HG02571 (cell line): ENCODE data around the gene SERPINB6.
"Not testable (repeated sequence)": the region's sequence is repeated elsewhere in the genome, so short reads cannot be mapped to it uniquely, and the experiment has no call there.

Source experiments
- ATAC-seq: cut with Tn5 transposase; IDR thresholded peaks from one replicate; pipeline ENCODE4 v1.9.1; 2021; ENCODE audit warnings: mild to moderate bottlenecking, moderate library complexity; ENCODE audit not compliant: unreplicated experiment

Gene SERPINB6

DNA sequence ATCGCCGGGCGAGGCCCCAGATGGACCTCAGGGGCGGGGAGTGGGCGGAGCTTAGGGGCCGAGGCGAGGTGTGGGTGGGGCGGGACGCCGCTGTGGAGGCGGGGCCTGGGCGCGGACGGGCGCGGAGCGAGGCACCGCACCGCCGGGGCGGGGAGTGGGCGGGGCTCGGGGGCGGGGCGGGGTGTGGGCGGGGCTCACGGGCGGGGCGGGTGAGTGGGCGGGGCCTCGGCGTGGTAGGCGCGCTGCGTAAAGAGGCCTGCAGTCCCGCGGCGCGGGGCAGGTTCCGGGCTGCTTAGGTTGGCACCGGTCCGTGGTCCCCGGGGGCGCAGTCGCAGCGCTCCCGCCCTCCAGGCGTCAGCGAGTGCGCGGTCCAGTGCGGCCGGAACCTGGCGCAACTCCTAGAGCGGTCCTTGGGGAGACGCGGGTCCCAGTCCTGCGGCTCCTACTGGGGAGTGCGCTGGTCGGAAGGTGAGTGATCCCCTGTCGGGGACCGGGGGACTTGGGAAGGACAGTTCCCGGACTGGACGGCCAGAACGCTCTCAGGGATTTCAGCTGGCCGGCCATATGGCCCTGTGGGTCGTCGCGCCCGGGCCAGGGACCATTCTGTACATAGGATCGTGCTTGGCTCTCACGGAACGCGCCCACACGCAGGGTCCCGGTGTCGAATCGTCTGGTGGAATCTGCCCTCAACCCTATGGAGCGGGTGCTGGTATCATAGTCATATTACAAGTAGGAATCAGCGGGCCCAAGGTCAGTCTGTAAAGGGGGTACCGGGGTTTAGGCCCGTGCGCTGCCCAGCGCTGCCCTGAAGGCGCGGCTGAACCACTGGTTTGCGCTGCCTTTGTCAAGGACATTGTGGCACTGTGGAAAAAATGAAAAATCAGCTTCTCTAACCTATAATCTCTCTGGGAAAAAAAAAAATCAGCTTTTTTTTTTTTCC is 28.5 kb upstream of the SERPINB6 start, which contains the start of gene NQO2:
Gene NQO2, plus strand, starts transcription at position 277 of the 940 bp plus-strand sequence. CDS start 6,659 bp downstream, outside the sequence.
- ATAC-seq, result peak; percentile 69

DNA sequence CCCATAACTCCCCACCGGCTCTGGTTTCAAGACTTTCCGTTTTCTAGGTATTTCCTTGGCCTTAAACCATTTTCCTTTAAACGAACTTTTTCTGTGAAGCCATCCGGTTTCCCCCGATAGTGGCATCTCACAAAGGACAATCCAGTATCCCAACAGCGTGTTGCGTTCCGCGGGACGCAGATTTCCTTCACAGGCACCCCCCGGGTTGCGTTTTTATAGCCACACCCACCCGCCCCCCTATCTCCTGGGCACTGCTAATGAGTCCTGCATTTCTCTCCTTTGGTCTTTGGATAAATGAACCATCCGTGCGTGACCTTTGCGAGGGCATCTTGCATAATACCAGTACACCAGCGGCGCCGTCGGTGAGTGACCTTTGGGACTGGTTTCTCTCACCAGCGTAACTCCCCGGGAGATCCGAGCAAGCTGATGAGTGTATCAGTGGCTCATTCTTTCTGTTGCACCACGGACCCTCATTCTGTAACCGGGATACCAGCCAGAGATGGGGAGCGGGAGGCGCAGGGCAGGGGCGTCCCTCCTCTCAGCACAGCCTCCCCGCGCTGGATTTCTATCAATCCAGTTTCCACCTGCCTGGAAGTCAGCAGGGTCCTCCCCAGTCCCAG is 27.7 kb upstream of the SERPINB6 start:
- ATAC-seq, result peak; percentile 21

DNA sequence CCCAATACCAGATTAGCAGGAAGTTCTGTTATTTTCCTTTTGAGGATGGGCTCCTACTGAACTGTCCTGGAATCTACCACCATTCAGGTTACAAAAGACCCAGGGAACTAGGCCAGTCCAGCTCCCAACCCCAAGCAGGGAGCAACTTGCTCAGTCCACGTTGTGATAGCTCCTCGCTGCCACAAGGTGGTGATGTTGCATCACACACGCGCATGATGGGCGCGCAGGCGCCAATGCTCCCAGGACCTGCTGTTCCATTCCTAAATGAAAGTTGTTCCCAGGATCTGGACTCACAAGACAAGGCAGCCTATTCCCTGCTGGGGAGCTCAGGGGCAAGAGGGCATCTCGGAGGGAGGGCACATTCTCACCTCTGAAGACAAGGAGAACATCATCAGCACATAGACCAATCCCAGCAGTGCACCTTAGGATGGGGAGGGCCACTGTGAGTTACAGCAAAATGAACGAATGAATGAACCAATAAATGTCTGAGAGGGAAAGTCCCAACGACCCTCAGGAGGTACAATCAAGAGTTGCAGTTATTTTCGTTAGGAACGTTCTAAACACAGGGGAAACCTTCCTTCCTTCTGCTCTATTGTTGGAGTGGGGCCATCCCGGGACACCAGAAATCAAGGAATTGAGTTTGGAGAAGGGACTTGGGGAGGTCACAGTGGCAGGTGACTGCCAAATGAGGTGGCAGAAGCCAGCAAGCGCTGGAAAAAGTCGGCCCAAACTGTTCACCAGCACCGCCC is 27.1 kb upstream of the SERPINB6 start:
- not testable (repeated sequence) for ATAC-seq

- ATAC-seq, result no peak
Measured at GRCh38 chr6:2993755-2994317, 22.5 kb upstream of the SERPINB6 start.

- ATAC-seq, result no peak
Measured at GRCh38 chr6:2992330-2992979, 21.1 kb upstream of the SERPINB6 start.

DNA sequence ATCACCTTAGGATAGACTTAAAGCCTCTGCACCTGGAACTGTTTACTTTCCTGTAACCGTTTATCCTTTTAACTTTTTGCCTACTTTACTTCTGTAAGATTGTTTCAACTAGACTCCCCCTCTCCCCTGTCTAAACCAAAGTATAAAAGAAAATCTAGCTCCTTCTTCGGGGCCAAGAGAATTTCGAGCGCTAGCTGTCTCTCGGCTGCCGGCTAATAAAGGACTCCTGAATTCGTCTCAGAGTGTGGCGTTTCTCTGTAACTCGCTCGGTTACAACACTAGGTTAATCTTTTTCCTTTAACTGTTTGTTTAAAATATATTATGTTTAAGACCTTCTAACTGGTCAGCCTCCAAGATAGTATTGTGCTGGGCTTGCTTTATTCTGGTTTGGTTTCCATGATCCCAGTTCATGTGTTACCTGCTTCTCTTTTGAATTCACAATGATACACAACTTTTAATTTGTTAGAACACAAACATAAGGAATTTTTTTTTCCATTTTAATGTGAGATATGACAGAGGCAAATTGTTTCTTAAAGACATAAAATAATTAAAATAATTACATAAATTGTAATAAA is 19.7 kb upstream of the SERPINB6 start:
- ATAC-seq, result no peak

- no peak for ATAC-seq
Measured at GRCh38 chr6:2990248-2990931, 19.0 kb upstream of the SERPINB6 start.

- peak; percentile 60 for ATAC-seq
Measured at GRCh38 chr6:2989332-2990247, 18.2 kb upstream of the SERPINB6 start.

DNA sequence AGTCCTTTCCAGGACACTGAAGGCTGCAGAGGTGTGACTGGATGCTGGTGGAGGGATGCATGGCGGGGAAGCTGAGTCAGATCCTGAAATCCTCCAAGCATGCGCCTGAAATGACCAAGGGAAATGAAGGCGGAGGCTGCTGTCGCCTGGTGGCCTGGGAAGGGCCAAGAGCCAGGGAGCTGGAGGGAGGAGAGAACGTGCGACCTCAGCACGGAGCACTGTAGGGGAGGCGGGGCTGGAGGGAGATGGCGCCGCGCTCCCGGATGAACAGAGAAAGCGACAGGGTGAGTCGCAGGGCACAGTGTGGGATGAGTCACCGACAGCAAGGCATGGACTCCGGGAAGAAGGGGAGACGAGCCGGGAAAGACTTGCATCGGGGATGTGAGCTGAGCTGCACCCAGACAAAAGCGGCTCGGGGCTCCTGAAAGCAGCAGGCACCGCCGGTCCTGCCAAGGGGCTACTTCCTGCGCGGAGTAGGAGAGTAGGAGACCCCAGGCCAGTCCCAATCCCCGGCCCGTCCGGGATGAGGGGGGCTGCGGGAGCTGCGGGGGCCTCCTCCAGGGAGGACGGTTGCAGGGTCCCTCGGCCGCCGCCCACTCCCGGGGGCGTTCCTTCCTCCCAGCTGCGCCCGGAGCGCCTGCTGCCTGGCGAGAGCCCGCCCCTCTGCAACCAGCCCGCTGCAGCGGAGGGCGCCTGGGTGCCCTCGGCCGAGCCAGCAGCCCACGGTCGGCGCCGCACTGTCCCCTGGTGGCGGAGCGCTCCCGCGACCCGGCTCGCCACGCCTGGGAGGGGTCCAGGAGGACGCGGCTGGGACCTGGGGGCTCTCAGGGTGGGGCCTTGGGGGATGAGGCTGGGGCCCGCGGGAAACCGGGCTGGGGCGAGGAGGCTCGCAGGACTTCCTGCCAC is 17.3 kb upstream of the SERPINB6 start:
- peak; percentile 64 for ATAC-seq

- peak; percentile 4 for ATAC-seq
Measured at GRCh38 chr6:2988094-2988425, 16.7 kb upstream of the SERPINB6 start.

- ATAC-seq, result no peak
Measured at GRCh38 chr6:2986722-2987221, 15.4 kb upstream of the SERPINB6 start.

- no peak for ATAC-seq
Measured at GRCh38 chr6:2984738-2985406, 13.5 kb upstream of the SERPINB6 start.

DNA sequence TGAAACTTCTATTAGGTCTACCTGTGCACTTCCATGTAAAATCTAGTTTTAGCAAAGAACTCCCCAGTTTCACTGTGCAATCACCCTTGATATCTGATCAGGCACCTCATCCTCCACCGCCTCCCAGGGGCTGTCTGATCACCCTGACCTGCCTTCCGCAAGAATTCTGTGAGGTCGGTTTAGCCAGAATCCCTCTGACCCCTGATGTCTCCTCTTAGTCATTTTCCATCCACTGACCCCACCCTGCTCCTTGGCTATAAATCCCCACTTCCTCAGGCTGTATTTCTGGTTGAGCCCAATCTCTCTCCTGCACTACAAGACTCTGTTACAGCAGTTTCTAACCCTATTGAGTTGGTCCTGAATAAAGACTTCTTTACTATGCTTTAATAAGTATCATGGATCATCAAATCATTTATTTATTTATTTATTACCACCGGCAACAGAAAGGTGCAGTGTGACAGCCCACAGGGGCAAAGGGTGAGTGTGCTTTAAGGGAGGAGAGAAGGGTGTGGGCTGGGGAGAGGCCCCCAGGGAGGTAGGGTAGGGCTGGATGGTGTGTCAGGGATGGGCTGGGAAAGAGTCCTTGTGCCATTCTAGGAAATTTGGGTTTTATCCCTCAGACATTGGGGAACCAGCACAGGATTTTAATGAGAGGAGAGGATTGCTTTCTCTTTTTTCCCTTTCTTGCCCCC is 11.2 kb upstream of the SERPINB6 start:
- no peak for ATAC-seq

GRCh38 chr6:2980465-2980855 is 9.1 kb upstream of the SERPINB6 start:
- ATAC-seq, result no peak

- no peak for ATAC-seq
Measured at GRCh38 chr6:2979819-2980464, 8.6 kb upstream of the SERPINB6 start.

GRCh38 chr6:2978923-2979322 is 7.6 kb upstream of the SERPINB6 start:
- no peak for ATAC-seq
